Endometrium (tissue), 2 donors: ENCODE data around the gene LRRC36.

ENCODE experiments used
- FAIRE-seq: peaks from 2 replicates; lab custom pipeline; 2012; peaks lifted over from hg19 to GRCh38; lab: Jason Lieb, UNC
- donor health status: control.
- donor health status: control.

LRRC36 gene

GRCh38 chr16:67391424-67392300 lies 65.0 kb downstream of the LRRC36 start:
- no peak for FAIRE-seq

DNA sequence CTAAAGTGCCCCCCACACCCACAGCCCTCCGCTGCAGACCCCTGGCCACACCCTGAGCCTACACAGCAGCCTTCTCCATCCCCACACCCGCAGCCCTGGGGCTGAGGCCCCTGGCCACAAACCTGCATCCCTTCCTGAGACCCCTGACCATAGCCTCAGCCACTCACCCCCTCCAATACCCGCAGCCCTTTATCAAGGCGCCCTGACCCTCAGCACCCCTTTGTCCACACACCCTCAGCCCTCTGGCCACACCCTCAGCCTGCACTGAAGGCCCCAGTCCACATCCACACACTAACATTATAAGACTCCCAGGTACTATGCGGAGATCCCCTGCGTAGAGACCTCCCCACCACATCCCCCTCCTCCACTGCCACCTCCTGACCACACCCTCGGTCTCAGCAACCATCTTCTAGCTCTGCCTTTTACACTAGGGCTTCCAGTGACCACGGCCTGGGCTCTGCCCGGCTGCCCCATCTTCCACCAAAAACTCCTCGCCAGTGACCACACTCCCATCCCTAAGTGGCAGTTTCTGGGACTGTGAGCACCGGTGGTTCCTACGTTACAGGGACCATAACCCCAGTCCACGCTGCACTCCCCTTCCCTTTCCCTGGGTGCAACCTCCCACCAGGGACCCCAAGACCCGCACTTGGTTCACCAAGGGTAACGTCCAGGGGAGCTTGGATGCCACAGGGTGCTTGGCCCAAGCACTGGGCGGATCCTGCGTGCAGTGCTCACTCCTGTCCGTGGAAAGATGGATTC lies 65.9 kb downstream of the LRRC36 start:
- no peak for FAIRE-seq

- FAIRE-seq: no peak
Measured at GRCh38 chr16:67393111-67393787, 66.6 kb downstream of the LRRC36 start, which contains the start of gene TPPP3. Gene TPPP3, minus strand, starts transcription at chr16:67393498. Its CDS starts 2,387 bp downstream, at chr16:67391111.

GRCh38 chr16:67393788-67394154 lies 67.2 kb downstream of the LRRC36 start:
- FAIRE-seq: no peak

DNA sequence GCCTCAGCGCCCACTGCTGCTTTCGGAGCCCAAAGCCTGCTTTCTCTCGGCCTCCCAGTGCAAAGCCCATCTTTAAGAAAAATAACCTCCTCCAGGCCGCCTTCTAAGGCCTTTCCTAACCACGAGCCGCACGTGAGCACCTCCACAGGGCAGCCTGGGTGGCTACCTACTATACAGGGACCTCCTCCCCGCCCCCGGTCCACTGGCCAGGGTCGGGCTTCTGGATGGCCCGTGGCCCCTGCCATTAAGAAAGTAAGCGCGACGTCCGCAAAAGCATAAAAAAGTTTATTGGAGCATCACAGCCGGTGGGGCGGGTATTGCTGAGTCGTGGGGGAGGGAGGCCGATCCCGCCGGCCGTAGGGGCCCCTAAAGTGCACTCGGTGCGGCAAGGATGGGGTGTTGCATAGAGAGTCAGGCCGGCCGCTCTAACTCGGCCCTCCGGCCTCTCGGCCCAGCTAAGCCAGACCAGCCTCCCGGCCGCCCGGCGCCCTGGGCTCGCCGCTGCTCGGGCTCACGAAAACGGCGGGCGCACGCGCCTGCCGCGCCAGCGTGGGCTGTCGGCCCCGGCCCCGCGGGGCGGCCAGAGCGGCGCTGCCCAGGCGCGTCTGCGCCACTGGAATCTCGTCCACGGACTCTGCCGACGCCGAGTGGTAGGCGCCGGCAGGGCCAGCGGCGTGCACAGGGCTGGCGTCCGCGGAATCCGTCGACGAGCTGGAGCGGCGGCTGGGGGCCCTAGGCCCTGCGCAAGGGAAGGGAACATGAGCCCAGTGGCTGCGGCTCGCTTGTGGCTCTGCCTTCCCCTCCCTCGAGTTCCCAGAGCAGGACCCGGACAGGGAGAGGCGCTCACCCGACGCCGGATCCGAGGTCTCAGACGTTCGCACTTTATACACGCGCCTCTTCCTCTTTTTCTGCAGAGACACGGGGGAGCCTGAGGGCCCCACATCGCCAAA lies 67.8 kb downstream of the LRRC36 start:
- FAIRE-seq: no peak

DNA sequence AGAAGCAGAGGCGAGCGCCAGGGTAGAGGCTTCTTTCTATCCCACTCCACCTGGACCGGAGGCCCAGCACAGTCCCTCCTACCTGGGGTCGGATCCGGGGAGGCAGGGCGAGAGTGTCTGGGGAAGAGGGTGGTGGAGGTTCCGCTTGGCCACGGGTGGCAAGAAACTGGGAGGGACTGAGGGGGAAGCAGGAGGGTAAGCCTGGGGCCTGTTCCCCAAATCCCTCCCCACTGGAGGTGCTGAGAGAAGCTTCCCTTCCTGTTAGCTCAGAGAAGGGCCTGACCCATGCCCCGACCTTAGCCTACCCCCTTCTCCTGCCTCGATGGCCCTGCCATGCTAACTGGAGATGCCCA lies 68.5 kb downstream of the LRRC36 start:
- no peak for FAIRE-seq

DNA sequence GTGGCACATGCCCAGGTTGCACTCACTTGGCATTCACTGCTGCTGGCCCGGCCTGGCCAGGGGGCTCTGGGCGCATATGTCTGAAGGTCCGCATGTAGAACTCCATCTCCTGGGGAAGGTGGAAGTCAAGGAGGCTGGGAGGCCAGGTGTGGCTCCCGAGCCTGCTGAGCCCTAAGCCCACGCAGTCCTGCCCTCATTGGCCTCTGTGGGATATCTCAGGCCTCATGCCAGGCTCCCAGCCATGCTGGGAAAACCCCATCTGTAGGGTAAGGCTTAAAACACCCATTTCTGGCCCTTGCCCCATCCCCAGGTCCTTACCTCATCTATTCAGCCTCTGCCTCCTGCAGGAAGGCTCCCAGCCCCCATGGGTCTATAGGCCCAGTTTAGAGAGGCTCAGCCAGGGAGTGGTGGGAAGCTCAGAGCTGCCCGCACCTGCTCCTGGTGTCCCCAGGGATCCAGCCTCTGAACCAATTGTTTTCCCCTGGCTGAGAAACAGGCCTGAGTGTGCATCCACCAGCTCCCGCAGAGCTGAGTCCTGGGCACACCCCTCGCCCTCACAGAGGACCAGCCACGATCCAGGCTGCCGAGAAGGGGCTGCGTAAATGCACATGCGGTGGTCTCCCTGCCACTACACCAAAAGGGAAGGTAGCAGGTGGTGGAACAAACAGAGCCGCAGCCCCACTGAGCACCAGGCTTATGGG lies 69.0 kb downstream of the LRRC36 start:
- no peak for FAIRE-seq

DNA sequence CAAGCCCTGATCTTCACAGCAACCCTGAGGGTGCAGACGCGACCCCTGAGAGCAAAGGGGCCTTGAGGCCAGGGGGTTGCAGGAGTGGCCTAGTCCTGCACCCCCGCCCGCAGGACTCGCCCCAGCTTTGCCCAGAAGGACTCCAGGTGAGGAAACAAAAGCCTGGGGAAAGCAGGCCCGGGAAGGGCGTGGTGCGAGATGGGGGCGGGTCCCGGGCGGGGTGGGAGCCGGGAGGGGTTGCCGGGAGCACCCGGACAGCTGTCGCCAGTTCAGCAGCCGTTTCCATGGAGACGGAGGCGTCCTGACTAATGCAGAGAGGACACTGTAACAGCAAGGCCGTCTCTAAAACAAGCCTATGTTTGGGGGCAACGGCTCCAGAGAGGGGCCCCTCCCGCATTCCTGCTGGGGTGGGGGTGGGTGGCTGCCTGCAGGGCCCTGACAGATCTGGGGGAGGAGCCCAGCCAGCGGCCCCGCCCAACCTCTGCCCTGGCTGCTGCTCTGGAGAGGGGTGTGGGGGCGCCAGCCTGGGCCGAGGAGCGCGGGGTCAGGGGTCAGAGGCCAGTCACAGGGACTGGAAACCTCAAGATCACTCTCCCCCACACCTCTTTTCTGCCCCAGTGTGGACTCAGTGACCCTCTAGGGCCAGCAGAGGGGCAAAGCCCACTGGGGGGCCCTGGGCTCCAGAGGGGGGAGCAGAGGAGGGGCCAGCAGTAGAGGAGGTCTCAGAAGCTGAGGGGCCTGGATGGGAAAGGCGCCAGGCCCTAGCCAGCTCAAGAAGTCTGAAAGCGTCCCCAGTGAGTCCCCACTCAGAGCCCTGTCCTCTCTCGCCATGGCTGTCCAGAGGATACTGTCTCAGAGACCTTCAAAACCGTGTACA lies 69.8 kb downstream of the LRRC36 start:
- FAIRE-seq: no peak

- FAIRE-seq: no peak
Measured at GRCh38 chr16:67397036-67397801, 70.6 kb downstream of the LRRC36 start.

DNA sequence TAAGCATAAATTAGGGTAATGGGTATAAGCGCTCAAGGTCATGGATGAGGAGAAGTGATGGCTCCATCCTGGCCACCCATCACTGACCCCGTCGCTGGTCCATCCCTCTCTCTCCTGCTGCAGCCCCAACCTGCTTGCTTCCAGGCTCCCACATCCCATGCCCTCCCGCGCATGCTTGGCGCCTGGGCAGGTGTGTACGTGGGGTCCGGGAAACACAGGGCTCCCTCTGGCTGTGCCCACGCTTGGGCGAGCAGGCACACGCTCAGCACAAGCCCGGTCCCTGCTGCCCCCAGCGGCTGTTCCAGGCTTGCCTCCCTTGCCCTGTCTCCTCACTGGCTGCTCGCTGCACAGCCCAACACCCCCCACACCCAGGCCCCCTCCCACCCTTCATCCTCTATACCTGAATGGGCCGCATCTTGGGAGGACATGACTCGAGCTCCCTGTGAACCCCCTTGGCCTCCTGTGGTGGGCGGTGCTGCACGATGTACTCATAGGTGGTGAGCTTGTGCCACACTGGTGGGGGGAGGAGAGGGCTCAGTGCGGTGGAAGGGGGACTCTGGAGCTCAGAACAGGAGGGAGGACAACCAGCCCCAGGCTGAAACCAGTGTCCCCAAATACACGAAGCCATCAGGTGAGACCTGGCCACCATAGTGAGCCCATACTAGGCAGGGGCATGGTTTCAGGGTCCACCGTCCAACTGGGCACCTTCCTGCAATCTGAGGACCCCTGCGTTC lies 71.4 kb downstream of the LRRC36 start:
- no peak for FAIRE-seq

DNA sequence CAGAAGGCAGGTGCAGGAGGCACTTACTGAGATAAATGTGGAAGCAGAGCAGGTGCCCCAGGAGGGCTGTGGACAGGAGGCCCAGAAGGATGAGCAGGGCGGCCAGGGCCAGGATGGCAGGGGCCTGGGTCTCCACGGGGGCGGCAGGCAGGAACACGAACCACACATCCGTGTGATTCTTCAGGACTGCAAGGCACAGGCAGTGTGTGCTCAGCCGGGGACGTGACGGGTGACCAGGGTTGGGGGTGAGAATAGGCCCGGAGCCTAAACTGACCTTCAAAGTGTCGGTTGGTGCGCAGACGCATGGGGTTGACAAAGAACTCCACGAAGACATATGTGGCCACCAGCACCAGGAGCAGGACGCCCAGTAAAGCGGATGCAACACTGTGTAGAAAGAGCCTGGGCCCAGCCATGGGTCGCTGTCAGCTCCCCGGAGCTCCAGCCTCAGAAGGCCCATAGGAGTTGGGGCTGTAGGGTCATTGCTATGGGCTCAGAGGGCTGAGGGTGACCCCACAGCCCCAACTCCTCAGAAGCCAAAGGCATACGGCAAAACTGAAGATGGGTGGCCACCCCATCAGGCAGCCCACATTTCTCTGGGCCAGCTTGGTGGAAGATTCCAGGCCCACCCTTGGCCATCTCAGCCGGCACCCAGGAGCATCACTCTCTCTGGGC lies 72.1 kb downstream of the LRRC36 start:
- FAIRE-seq: no peak

- no peak for FAIRE-seq
Measured at GRCh38 chr16:67399218-67399733, 72.7 kb downstream of the LRRC36 start.

- no peak for FAIRE-seq
Measured at GRCh38 chr16:67399749-67400704, 73.4 kb downstream of the LRRC36 start.

DNA sequence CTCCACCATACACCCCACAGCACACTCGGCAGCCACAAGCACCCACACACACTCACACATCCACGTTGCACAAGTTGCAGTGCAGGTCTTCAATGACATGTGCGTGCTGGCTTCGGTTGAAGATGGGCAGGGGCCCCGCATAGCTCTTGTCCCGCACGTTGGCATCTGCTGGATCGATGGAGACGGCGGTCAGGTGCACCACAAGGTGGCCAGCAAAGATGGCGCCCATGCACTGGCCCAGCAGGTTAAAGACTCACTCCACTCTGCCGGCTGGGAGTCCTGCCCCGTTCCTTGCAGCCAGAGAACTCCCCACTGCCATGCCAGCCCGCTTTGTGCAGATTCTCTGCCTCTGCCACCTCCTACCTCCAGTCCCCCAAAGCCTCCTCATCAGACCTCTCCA lies 74.3 kb downstream of the LRRC36 start:
- FAIRE-seq: no peak

DNA sequence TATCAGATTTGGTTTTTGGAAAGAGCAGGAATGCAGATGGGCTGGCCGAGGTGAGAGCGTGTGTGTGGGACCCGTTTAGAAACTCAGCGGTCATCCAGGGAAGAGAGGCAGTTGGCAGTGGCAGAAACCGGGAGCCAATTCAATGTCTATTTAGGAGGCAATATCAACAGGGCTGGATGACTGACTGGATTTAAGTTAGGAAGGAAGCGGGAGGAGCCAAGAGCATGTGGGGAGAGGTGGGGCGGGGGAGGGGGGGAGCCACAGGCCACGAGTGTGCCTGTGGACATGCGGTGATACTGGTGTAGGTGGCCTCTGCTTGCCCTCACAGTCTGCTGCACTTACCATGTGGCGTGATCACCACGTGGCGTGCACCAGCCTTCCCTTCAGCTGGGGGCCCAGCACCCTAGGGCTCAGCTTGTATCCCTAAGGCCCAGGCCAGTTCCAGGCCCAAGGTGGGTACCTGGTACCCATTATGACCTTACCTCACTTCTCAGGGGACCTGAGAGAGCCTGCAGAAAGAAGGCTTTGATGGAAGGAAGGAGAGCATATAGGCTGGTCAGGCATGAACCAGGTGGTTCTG lies 77.5 kb downstream of the LRRC36 start:
- no peak for FAIRE-seq

GRCh38 chr16:67404740-67405226 lies 78.2 kb downstream of the LRRC36 start:
- FAIRE-seq: no peak
